OCI-LY7 (cell line): ENCODE data around the gene KIAA0040. TPM values are rescaled to one million over a fixed set of nuclear protein-coding genes. Genes with fewer than 3 reads are reported as not detected.

Source experiments
- BruUV-seq: library from RNA; stranded (reverse); fragments of 400-500 nt; replicated peaks from 2 replicates; lab custom pipeline; 2021; lab: Mats Ljungman, UMichigan
- CTCF ChIA-PET: fragments of 300-600 bp; sonication (Branson Sonifier 250); formaldehyde crosslinking; loops from one replicate; lab custom pipeline; 2022; ENCODE audit warnings: antibody characterized with exemption; ENCODE audit not compliant: unreplicated experiment; lab: Charles Lee
- POLR2A ChIA-PET: fragments of 300-600 bp; sonication (Branson Sonifier 250); formaldehyde crosslinking; loops from one replicate; lab custom pipeline; 2022; ENCODE audit warnings: antibody characterized with exemption; lab: Charles Lee
- DNase-seq: peaks from one replicate; pipeline ENCODE4 v3.0.0-alpha.2; 2015; ENCODE audit warnings: low spot score
- H2AFZ ChIP-seq: fragments of 200-600 bp; sonication (generic), shearing (Covaris generic); 2 replicates; pipeline ENCODE4 v1.6.1; 2014; ENCODE audit warnings: mild to moderate bottlenecking, antibody characterized with exemption, low read length, moderate library complexity
- H3K27ac ChIP-seq: fragments of 200-600 bp; sonication (generic); 2 replicates; pipeline ENCODE4 v1.5.1; 2014; ENCODE audit warnings: mixed run types, low read depth, mild to moderate bottlenecking, moderate library complexity, low read length, inconsistent platforms; ENCODE audit not compliant: poor library complexity, severe bottlenecking
- H3K36me3 ChIP-seq: fragments of 200-600 bp; sonication (generic); 2 replicates; pipeline ENCODE4 v1.6.1; 2014; ENCODE audit warnings: mild to moderate bottlenecking, antibody characterized with exemption, low read length, moderate library complexity, mixed read lengths; ENCODE audit not compliant: insufficient read depth
- H3K4me1 ChIP-seq: fragments of 200-600 bp; sonication (generic); 2 replicates; pipeline ENCODE4 v1.5.1; 2014; ENCODE audit warnings: mild to moderate bottlenecking, low read length; ENCODE audit not compliant: insufficient read depth, poor library complexity, severe bottlenecking
- H3K4me2 ChIP-seq: fragments of 200-600 bp; sonication (generic); 2 replicates; pipeline ENCODE4 v1.6.1; 2014; ENCODE audit warnings: mild to moderate bottlenecking, low read length
- H3K4me3 ChIP-seq: fragments of 200-600 bp; sonication (generic); 2 replicates; pipeline ENCODE4 v1.5.1; 2014; ENCODE audit warnings: mild to moderate bottlenecking, low read depth, low read length; ENCODE audit not compliant: poor library complexity, severe bottlenecking
- H3K79me2 ChIP-seq: fragments of 200-600 bp; sonication (generic); 2 replicates; pipeline ENCODE4 v1.6.1; 2016; ENCODE audit warnings: low read depth, mild to moderate bottlenecking, low read length, moderate library complexity, mixed read lengths; ENCODE audit not compliant: insufficient read depth
- H3K9me2 ChIP-seq: fragments of 200-600 bp; sonication (generic); 2 replicates; pipeline ENCODE4 v1.6.1; 2016; ENCODE audit warnings: mild to moderate bottlenecking, low read length, mixed read lengths; ENCODE audit not compliant: insufficient read depth
- H3K9me3 ChIP-seq: fragments of 200-600 bp; sonication (generic); 2 replicates; pipeline ENCODE4 v1.6.1; 2014; ENCODE audit warnings: mild to moderate bottlenecking, mixed run types, low read length, mixed read lengths
- H4K20me1 ChIP-seq: fragments of 200-600 bp; sonication (generic); 2 replicates; pipeline ENCODE4 v1.6.1; 2014; ENCODE audit warnings: mild to moderate bottlenecking, antibody characterized with exemption, low read length, moderate library complexity, mixed read lengths; ENCODE audit not compliant: insufficient read depth
- CTCF ChIP-seq: fragments of 200-600 bp; sonication (generic); conservative IDR thresholded peaks from 2 replicates; pipeline ENCODE4 v1.5.1; 2014; ENCODE audit warnings: mild to moderate bottlenecking, antibody characterized with exemption, low read length, moderate library complexity, mixed read lengths
- EZH2phosphoT487 ChIP-seq: fragments of 200-600 bp; sonication (generic); IDR thresholded peaks from 2 replicates; pipeline ENCODE4 v1.6.1; 2018; ENCODE audit warnings: low read depth, borderline replicate concordance, mild to moderate bottlenecking, mixed run types, antibody characterized with exemption, low read length, moderate library complexity, mixed read lengths
- intact Hi-C: fragments of 100-400 bp; cut with micrococcal nuclease; formaldehyde crosslinking; loops from one replicate; pipeline ENCODE4 v1.10.0; 2022; ENCODE audit not compliant: unreplicated experiment
- total RNA-seq, 2 experiments: library from RNA; depleted of rRNA in 1 of 2; stranded (reverse); fragments of >200 nt in 1 of 2; shearing (Covaris generic) in 1 of 2; gene quantifications; 2 replicates each; pipeline ENCODE4 v1.2.3, GENCODE V29; 2014 to 2022

KIAA0040 gene
- total RNA-seq, 2 experiments from 2014 or later: 50.2 to 54.7 TPM

GRCh38 chr1:175148068-175148467 lies 44.5 kb downstream of the KIAA0040 start:
- intact Hi-C loops: no loop called here

GRCh38 chr1:175147569-175147968 lies 45.0 kb downstream of the KIAA0040 start:
- Histone ChIP-seq H3K36me3 (no peaks in the 10 kb centered on the region), H3K9me2 (no peaks in the 10 kb centered on the region), H4K20me1 (no peaks in the 10 kb centered on the region), H3K27ac (no peak overlapping the region), H2AFZ (no peak overlapping the region), H3K4me1 (peaks cover 3% of the 10 kb centered on the region), H3K4me3 (no peak overlapping the region), H3K9me3 (no peaks in the 10 kb centered on the region), H3K79me2 (no peaks in the 10 kb centered on the region), H3K4me2 (no peak overlapping the region)
- no peak for DNase-seq
- TF ChIP-seq EZH2phosphoT487: no peak
- no peak for TF ChIP-seq CTCF
- intact Hi-C loops: no loop called here
- BruUV-seq: no TSS peak
- POLR2A ChIA-PET: no interaction called here
- CTCF ChIA-PET: interaction anchor here (1.0 to 1.5 kb wide), 2 partner anchors 22 to 450 kb away, joined by 3 to 4 read pairs; no protein-coding TSS in a partner anchor

More at GRCh38 chr1:175148068-175148467, 44.5 kb downstream of the KIAA0040 start:
- no peaks in the 10 kb centered on the region for H3K9me2 ChIP-seq
- H3K4me3 ChIP-seq: no peak overlapping the region
- BruUV-seq: no TSS peak
- no peaks in the 10 kb centered on the region for H3K36me3 ChIP-seq
- no peaks in the 10 kb centered on the region for H4K20me1 ChIP-seq
- H3K27ac ChIP-seq: no peak overlapping the region
- no peaks in the 10 kb centered on the region for H3K4me1 ChIP-seq
- H2AFZ ChIP-seq: no peak overlapping the region
- no peak overlapping the region for H3K4me2 ChIP-seq
- H3K79me2 ChIP-seq: no peaks in the 10 kb centered on the region
- no peak for DNase-seq
- ChIA-PET POLR2A (no interaction called here), CTCF (interaction anchor here (1.0 kb wide), 1 partner anchor 449 kb away, joined by 3 read pairs; no protein-coding TSS in a partner anchor)
- no peak for TF ChIP-seq CTCF
- TF ChIP-seq EZH2phosphoT487: no peak
- H3K9me3 ChIP-seq: no peaks in the 10 kb centered on the region

GRCh38 chr1:175146529-175147213 lies 45.9 kb downstream of the KIAA0040 start:
- H3K4me3 ChIP-seq: no peak overlapping the region
- H3K9me3 ChIP-seq: no peaks in the 10 kb centered on the region
- POLR2A ChIA-PET: interaction anchor here (1.4 kb wide), 1 partner anchor 193 kb away, joined by 6 read pairs; no protein-coding TSS in a partner anchor
- H3K79me2 ChIP-seq: no peaks in the 10 kb centered on the region
- no peaks in the 10 kb centered on the region for H4K20me1 ChIP-seq
- DNase-seq: peak; percentile 74
- H3K36me3 ChIP-seq: no peaks in the 10 kb centered on the region
- CTCF ChIA-PET: interaction anchor here (1.0 to 1.5 kb wide), 4 partner anchors 21 to 451 kb away, joined by 3 to 4 read pairs (median 4); no protein-coding TSS in a partner anchor
- no peaks in the 10 kb centered on the region for H3K9me2 ChIP-seq
- no peak overlapping the region for H2AFZ ChIP-seq
- intact Hi-C loops: loop anchor here (1.0 kb wide), 1 partner anchor 117 kb away; no protein-coding TSS in a partner anchor
- H3K4me2 ChIP-seq: no peak overlapping the region
- TF ChIP-seq CTCF (peak; percentile 98), EZH2phosphoT487 (no peak)
- H3K27ac ChIP-seq: no peak overlapping the region
- H3K4me1 ChIP-seq: peaks cover 11% of the 10 kb centered on the region
- BruUV-seq: no TSS peak
